ENCODE results near the gene RPL19.

GRCh38 chr17:39223907-39224777 lies 24.1 kb downstream of the RPL19 start:
- TF ChIP-seq CTCF (IDR thresholded peaks at IDR 0.05) (no peak), POLR2A (IDR thresholded peaks at IDR 0.05) (no peak)
